Measurements from ENCODE around the gene COA1. TPM values are rescaled to one million over a fixed set of nuclear protein-coding genes. Genes with fewer than 3 reads are reported as not detected.
"Not testable (repeated sequence)": the region's sequence is repeated elsewhere in the genome, so short reads cannot be mapped to it uniquely, and the experiment has no call there.

COA1 gene
- total RNA-seq, 1 donor from 2014 or later = 42.9 TPM

- DNase-seq (ENCODE audit: low spot score) = no peak
These were observed 563 bp upstream of the COA1 start for GRCh38 chr7:43729924-43730248.

- no peak for DNase-seq (ENCODE audit: low spot score)
These were observed 1.8 kb downstream of the COA1 start for GRCh38 chr7:43727494-43727893.

GRCh38 chr7:43727003-43727402, 2.3 kb downstream of the COA1 start:
- no peak for DNase-seq (ENCODE audit: low spot score)

- no peak for DNase-seq (ENCODE audit: low spot score)
These were observed 2.9 kb downstream of the COA1 start for GRCh38 chr7:43726466-43726865.

GRCh38 chr7:43725251-43725650, 4.1 kb downstream of the COA1 start:
- no peak for DNase-seq (ENCODE audit: low spot score)

- no peak for DNase-seq (ENCODE audit: low spot score)
These were observed 6.3 kb downstream of the COA1 start for GRCh38 chr7:43723007-43723341.

- no peak for DNase-seq (ENCODE audit: low spot score)
These were observed 8.0 kb downstream of the COA1 start for GRCh38 chr7:43721193-43721806.

- DNase-seq (ENCODE audit: low spot score) = no peak
These were observed 12.7 kb downstream of the COA1 start for GRCh38 chr7:43716598-43716997.

GRCh38 chr7:43715966-43716365, 13.4 kb downstream of the COA1 start:
- DNase-seq (ENCODE audit: low spot score) = not testable (repeated sequence)

- DNase-seq (ENCODE audit: low spot score) = no peak
These were observed 17.8 kb downstream of the COA1 start for GRCh38 chr7:43711503-43711902.

GRCh38 chr7:43708055-43708454, 21.3 kb downstream of the COA1 start:
- not testable (repeated sequence) for DNase-seq (ENCODE audit: low spot score)

- DNase-seq (ENCODE audit: low spot score) = no peak
These were observed 25.8 kb downstream of the COA1 start for GRCh38 chr7:43703573-43703972.

GRCh38 chr7:43702974-43703373, 26.3 kb downstream of the COA1 start:
- no peak for DNase-seq (ENCODE audit: low spot score)

GRCh38 chr7:43701929-43702328, 27.4 kb downstream of the COA1 start:
- DNase-seq (ENCODE audit: low spot score) = no peak

- DNase-seq (ENCODE audit: low spot score) = no peak
These were observed 27.8 kb downstream of the COA1 start for GRCh38 chr7:43701500-43701854.

- no peak for DNase-seq (ENCODE audit: low spot score)
These were observed 28.4 kb downstream of the COA1 start for GRCh38 chr7:43700646-43701499.

- no peak for DNase-seq (ENCODE audit: low spot score)
These were observed 29.2 kb downstream of the COA1 start for GRCh38 chr7:43700059-43700501.

- DNase-seq (ENCODE audit: low spot score) = no peak
These were observed 30.7 kb downstream of the COA1 start for GRCh38 chr7:43698460-43699255.

- DNase-seq (ENCODE audit: low spot score) = no peak
These were observed 31.6 kb downstream of the COA1 start for GRCh38 chr7:43697690-43698089.

GRCh38 chr7:43695365-43695764, 34.0 kb downstream of the COA1 start:
- DNase-seq (ENCODE audit: low spot score) = no peak

GRCh38 chr7:43694399-43694748, 34.9 kb downstream of the COA1 start:
- no peak for DNase-seq (ENCODE audit: low spot score)

- no peak for DNase-seq (ENCODE audit: low spot score)
These were observed 35.5 kb downstream of the COA1 start for GRCh38 chr7:43693687-43694398.

All from mesenteric fat pad (tissue), 1 donor.